Ishikawa (cell line): Measurements from ENCODE around the gene KCNQ1.

Source experiments
- CEBPB ChIP-seq: IDR thresholded peaks from 2 replicates; pipeline ENCODE4 v1.6.1; 2012
- EGR1 ChIP-seq: IDR thresholded peaks from 2 replicates; pipeline ENCODE4 v1.6.1; 2012
- EP300 ChIP-seq: IDR thresholded peaks from 2 replicates; pipeline ENCODE4 v1.6.1; 2012; ENCODE audit warnings: borderline replicate concordance
- FOXM1 ChIP-seq: IDR thresholded peaks from 2 replicates; pipeline ENCODE4 v1.6.1; 2012; ENCODE audit warnings: low read depth, borderline replicate concordance
- RAD21 ChIP-seq: IDR thresholded peaks from 2 replicates; pipeline ENCODE4 v1.6.1; 2012; ENCODE audit warnings: low read depth
- YY1 ChIP-seq: IDR thresholded peaks from 2 replicates; pipeline ENCODE4 v1.6.1; 2012; ENCODE audit warnings: low read depth
- TF ChIP-seq, protein P1 (sequence below): IDR thresholded peaks from 2 replicates; pipeline ENCODE4 v1.6.1; 2012

DNA sequence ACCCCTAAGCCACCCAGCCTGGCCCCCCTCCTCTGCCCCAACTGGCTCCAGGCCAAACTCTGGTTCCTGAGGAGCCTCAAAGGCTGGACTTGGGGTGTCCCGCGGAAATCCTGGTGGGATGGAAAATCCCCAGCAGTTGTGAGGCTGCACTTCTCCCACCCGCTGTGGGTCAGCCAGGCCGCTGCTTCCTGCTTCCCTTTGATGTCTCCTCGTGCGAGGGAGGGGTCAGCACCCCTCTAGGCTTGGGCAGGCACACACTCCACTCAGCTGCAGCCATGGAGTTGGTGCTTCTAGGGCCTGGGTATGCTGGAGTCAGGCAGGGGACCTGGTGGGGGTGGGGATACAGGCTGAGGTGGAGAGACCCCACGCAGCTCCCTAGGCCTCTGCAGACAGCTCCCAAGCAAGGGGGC, 243.0 kb downstream of the KCNQ1 start:
- TF ChIP-seq CEBPB (no peak), EP300 (no peak), RAD21 (no peak), YY1 (no peak), EGR1 (no peak), FOXM1 (no peak)
- TF ChIP-seq, protein P1, sequence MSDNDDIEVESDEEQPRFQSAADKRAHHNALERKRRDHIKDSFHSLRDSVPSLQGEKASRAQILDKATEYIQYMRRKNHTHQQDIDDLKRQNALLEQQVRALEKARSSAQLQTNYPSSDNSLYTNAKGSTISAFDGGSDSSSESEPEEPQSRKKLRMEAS: no peak
